HEK293 (cell line): ENCODE results near the gene PRRG3.

ENCODE experiments used
- CTCF ChIA-PET: fragments of 350-600 bp; formaldehyde crosslinking; extraction: SDS; loops from one replicate; lab custom pipeline; 2021; ENCODE audit warnings: antibody characterized with exemption; lab: Yijun Ruan, JAX
- POLR2A ChIA-PET: fragments of 300-600 bp; formaldehyde crosslinking; extraction: SDS; loops from one replicate; lab custom pipeline; 2020; ENCODE audit warnings: antibody characterized with exemption, inconsistent platforms; lab: Yijun Ruan, JAX
- H3K27ac ChIP-seq: fragments of 200-500 bp; sonication (Bioruptor generic); 2 replicates; pipeline ENCODE4 v1.5.1; 2014; ENCODE audit warnings: low read depth, low read length, control low read depth, inconsistent platforms; ENCODE audit errors: extremely low read depth
- H3K36me3 ChIP-seq, 2 experiments: fragments of 200-500 bp in 1 of 2; sonication (Bioruptor generic) in 1 of 2; 1 replicate in 1 of 2; 2 replicates in 1 of 2; pipeline ENCODE4 v1.5.1; 2014 to 2017; ENCODE audit warnings: inconsistent platforms in 2 of 2, low read length in 2 of 2; ENCODE audit not compliant: control insufficient read depth in 2 of 2, insufficient read depth in 1 of 2
- H3K4me1 ChIP-seq: fragments of 200-500 bp; sonication (Bioruptor generic); 2 replicates; pipeline ENCODE4 v1.5.1; 2014; ENCODE audit warnings: mild to moderate bottlenecking, low read length, inconsistent platforms; ENCODE audit not compliant: control insufficient read depth, insufficient read depth
- H3K4me3 ChIP-seq: 2 replicates; pipeline ENCODE4 v1.5.1; 2011; ENCODE audit warnings: low read depth, mild to moderate bottlenecking, control low read depth, low read length, moderate library complexity
- H3K9me3 ChIP-seq: fragments of 200-500 bp; sonication (Bioruptor generic); 2 replicates; pipeline ENCODE4 v1.5.1; 2014; ENCODE audit warnings: low read depth, low read length, inconsistent platforms; ENCODE audit not compliant: control insufficient read depth, insufficient read depth
- ATF2 ChIP-seq: fragments of 450-650 bp; formaldehyde crosslinking; IDR thresholded peaks from 2 replicates; pipeline ENCODE4 v1.5.1; 2016; ENCODE audit warnings: missing biosample characterization, missing genetic modification characterization, low read depth
- HOXC10 ChIP-seq: sonication (generic); formaldehyde crosslinking; IDR thresholded peaks from 2 replicates; pipeline ENCODE4 v1.8.1; 2023; ENCODE audit warnings: mild to moderate bottlenecking, missing genetic modification reagents
- KLF10 ChIP-seq: fragments of 450-650 bp; IDR thresholded peaks from 2 replicates; pipeline ENCODE4 v1.5.1; 2018; ENCODE audit warnings: missing biosample characterization, mild to moderate bottlenecking, missing genetic modification characterization
- KLF16 ChIP-seq: fragments of 450-650 bp; formaldehyde crosslinking; IDR thresholded peaks from 2 replicates; pipeline ENCODE4 v1.5.1; 2017; ENCODE audit warnings: missing biosample characterization, missing genetic modification characterization
- SP2 ChIP-seq: fragments of 450-650 bp; formaldehyde crosslinking; IDR thresholded peaks from 2 replicates; pipeline ENCODE4 v1.5.1; 2016; ENCODE audit warnings: missing biosample characterization, missing genetic modification characterization
- SP7 ChIP-seq: fragments of 450-650 bp; formaldehyde crosslinking; IDR thresholded peaks from 2 replicates; pipeline ENCODE4 v1.5.1; 2016; ENCODE audit warnings: missing biosample characterization, missing genetic modification characterization
- TRIM28 ChIP-seq: IDR thresholded peaks from 2 replicates; pipeline ENCODE4 v1.6.1; 2011; ENCODE audit warnings: low read length, control low read depth, borderline replicate concordance
- ZBTB48 ChIP-seq: fragments of 450-650 bp; formaldehyde crosslinking; IDR thresholded peaks from 2 replicates; pipeline ENCODE4 v1.5.1; 2016; ENCODE audit warnings: missing biosample characterization, missing genetic modification characterization
- ZBTB7A ChIP-seq: fragments of 450-650 bp; formaldehyde crosslinking; IDR thresholded peaks from 2 replicates; pipeline ENCODE4 v1.5.1; 2016; ENCODE audit warnings: low read depth, missing biosample characterization, missing genetic modification characterization
- ZNF202 ChIP-seq: fragments of 450-650 bp; formaldehyde crosslinking; IDR thresholded peaks from 2 replicates; pipeline ENCODE4 v1.5.1; 2016; ENCODE audit warnings: missing biosample characterization, missing genetic modification characterization, borderline replicate concordance
- ZNF221 ChIP-seq: fragments of 450-650 bp; formaldehyde crosslinking; IDR thresholded peaks from 2 replicates; pipeline ENCODE4 v1.5.1; 2017; ENCODE audit warnings: missing biosample characterization, missing genetic modification characterization, borderline replicate concordance
- ZNF292 ChIP-seq: fragments of 450-650 bp; formaldehyde crosslinking; IDR thresholded peaks from 2 replicates; pipeline ENCODE4 v1.5.1; 2016; ENCODE audit warnings: low read depth, missing biosample characterization, missing genetic modification characterization, borderline replicate concordance
- ZNF366 ChIP-seq: fragments of 450-650 bp; formaldehyde crosslinking; conservative IDR thresholded peaks from 2 replicates; pipeline ENCODE4 v1.5.1; 2016; ENCODE audit warnings: missing biosample characterization, missing genetic modification characterization
- ZNF37A ChIP-seq: fragments of 450-650 bp; IDR thresholded peaks from 2 replicates; pipeline ENCODE4 v1.5.1; 2018; ENCODE audit warnings: missing biosample characterization, missing genetic modification characterization
- ZNF416 ChIP-seq: fragments of 450-650 bp; formaldehyde crosslinking; IDR thresholded peaks from 2 replicates; pipeline ENCODE4 v1.5.1; 2016; ENCODE audit warnings: missing biosample characterization, missing genetic modification characterization
- ZNF530 ChIP-seq: fragments of 450-650 bp; formaldehyde crosslinking; IDR thresholded peaks from 2 replicates; pipeline ENCODE4 v1.5.1; 2016; ENCODE audit warnings: low read depth, missing biosample characterization, missing genetic modification characterization
- ZNF558 ChIP-seq: fragments of 450-650 bp; formaldehyde crosslinking; IDR thresholded peaks from 2 replicates; pipeline ENCODE4 v1.5.1; 2016; ENCODE audit warnings: missing biosample characterization, missing genetic modification characterization
- ZNF791 ChIP-seq: fragments of 450-650 bp; formaldehyde crosslinking; IDR thresholded peaks from 2 replicates; pipeline ENCODE4 v1.5.1; 2016; ENCODE audit warnings: missing biosample characterization, missing genetic modification characterization
- ZSCAN30 ChIP-seq: fragments of 450-650 bp; IDR thresholded peaks from 2 replicates; pipeline ENCODE4 v1.5.1; 2018; ENCODE audit warnings: missing biosample characterization, mild to moderate bottlenecking, missing genetic modification characterization, moderate library complexity
- TF ChIP-seq, protein P1 (sequence below): fragments of 450-650 bp; IDR thresholded peaks from 2 replicates; pipeline ENCODE4 v1.5.1; 2018; ENCODE audit warnings: missing biosample characterization, missing genetic modification characterization
- TF ChIP-seq, protein P2 (sequence below): sonication (generic); formaldehyde crosslinking; IDR thresholded peaks from 2 replicates; pipeline ENCODE4 v1.8.1; 2022; ENCODE audit warnings: mild to moderate bottlenecking, moderate library complexity, missing genetic modification reagents

PRRG3 gene

GRCh38 chrX:151722241-151722846 lies 27.1 kb downstream of the PRRG3 start:
- H3K36me3 ChIP-seq = no peaks in the 10 kb centered on the region

GRCh38 chrX:151723156-151723760 lies 28.0 kb downstream of the PRRG3 start:
- H3K9me3 ChIP-seq = no peaks in the 10 kb centered on the region
- TF ChIP-seq ZSCAN30 (tag by site-specific recombination) (no peak), TRIM28 (no peak), HOXC10 (CRISPR knock-in tag) (no peak), ZNF558 (no peak), ZNF221 (no peak), ZNF530 (no peak), ZNF416 (no peak), ZNF791 (no peak), ZBTB48 (tag by site-specific recombination) (no peak)
- TF ChIP-seq, protein P1, sequence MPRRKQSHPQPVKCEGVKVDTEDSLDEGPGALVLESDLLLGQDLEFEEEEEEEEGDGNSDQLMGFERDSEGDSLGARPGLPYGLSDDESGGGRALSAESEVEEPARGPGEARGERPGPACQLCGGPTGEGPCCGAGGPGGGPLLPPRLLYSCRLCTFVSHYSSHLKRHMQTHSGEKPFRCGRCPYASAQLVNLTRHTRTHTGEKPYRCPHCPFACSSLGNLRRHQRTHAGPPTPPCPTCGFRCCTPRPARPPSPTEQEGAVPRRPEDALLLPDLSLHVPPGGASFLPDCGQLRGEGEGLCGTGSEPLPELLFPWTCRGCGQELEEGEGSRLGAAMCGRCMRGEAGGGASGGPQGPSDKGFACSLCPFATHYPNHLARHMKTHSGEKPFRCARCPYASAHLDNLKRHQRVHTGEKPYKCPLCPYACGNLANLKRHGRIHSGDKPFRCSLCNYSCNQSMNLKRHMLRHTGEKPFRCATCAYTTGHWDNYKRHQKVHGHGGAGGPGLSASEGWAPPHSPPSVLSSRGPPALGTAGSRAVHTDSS (tag by site-specific recombination) = no peak
- TF ChIP-seq, all 188 proteins: peak for 0
- POLR2A ChIA-PET = no interaction called here
- Histone ChIP-seq H3K27ac (no peak overlapping the region), H3K36me3 (no peaks in the 10 kb centered on the region), H3K4me3 (no peak overlapping the region), H3K4me1 (no peaks in the 10 kb centered on the region)
- CTCF ChIA-PET = interaction anchor here (0.7 kb wide), 1 partner anchor 196 kb away, joined by 4 read pairs; no protein-coding TSS in a partner anchor

More at GRCh38 chrX:151722241-151722846, 27.1 kb downstream of the PRRG3 start:
- Histone ChIP-seq H3K4me3 (no peak overlapping the region), H3K27ac (no peak overlapping the region), H3K9me3 (no peaks in the 10 kb centered on the region), H3K4me1 (no peaks in the 10 kb centered on the region)
- TF ChIP-seq ZNF202 (tag by site-specific recombination) = no peak
- no peak for TF ChIP-seq KLF10 (tag by site-specific recombination)
- no peak for TF ChIP-seq SP2 (tag by site-specific recombination)
- no peak for TF ChIP-seq ZNF37A (tag by site-specific recombination)
- no peak for TF ChIP-seq KLF16 (tag by site-specific recombination)
- TF ChIP-seq, protein P2, sequence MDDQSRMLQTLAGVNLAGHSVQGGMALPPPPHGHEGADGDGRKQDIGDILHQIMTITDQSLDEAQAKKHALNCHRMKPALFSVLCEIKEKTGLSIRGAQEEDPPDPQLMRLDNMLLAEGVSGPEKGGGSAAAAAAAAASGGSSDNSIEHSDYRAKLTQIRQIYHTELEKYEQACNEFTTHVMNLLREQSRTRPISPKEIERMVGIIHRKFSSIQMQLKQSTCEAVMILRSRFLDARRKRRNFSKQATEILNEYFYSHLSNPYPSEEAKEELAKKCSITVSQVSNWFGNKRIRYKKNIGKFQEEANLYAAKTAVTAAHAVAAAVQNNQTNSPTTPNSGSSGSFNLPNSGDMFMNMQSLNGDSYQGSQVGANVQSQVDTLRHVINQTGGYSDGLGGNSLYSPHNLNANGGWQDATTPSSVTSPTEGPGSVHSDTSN (CRISPR knock-in tag) = no peak
- TF ChIP-seq ATF2 (tag by site-specific recombination) = no peak
- no peak for TF ChIP-seq ZNF292 (tag by site-specific recombination)
- TF ChIP-seq ZNF366 (tag by site-specific recombination) = no peak
- TF ChIP-seq SP7 (tag by site-specific recombination) = no peak
- TF ChIP-seq ZBTB7A (tag by site-specific recombination) = no peak
- ChIA-PET POLR2A (no interaction called here), CTCF (no interaction called here)
